ENCODE results near the gene CATSPER2.
"Not testable (repeated sequence)": the region's sequence is repeated elsewhere in the genome, so short reads cannot be mapped to it uniquely, and the experiment has no call there.

DNA sequence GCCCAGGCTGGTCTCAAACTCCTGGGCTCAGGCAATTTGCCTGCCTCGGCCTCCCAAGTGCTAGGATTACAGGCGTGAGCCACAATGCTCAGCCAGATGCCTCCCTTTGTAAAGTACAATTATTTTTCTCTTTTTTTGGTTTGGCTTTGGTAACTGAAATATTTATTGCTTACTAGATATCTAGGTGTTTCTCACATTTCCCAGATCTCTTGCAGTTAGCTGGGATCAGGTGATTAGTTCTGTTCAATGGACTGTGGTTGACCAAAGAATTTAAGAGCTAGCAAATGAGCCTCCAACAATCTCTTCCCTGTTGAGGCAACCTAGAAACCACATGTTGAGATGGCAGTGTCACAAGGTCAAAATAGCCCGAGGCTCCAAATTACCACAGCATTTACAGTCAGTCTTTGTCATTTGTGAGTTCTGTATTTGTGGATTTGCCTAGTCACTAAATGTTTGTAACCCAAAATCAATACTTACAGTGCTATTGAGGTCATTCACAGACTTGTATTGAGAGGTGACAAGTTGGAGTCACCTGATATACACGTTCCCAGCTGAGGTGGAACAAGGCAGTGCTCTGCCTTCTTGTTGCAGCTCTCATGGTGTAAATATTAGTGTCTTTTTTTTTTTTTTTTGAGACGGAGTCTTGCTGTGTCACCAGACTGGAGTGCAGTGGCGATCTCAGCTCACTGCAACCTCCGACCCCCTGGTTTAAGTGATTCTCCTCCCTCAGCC is 26.4 kb downstream of the CATSPER2 start:
- TF ChIP-seq CTCF (conservative IDR thresholded peaks at IDR 0.05; ENCODE audit: low read depth, low read length); EZH2 (IDR thresholded peaks at IDR 0.05; ENCODE audit: low read length, unreplicated experiment); EZH2phosphoT487 (IDR thresholded peaks at IDR 0.05; ENCODE audit: borderline replicate concordance, low read length): not testable (repeated sequence)
